ENCODE data around the gene NT5C3B.
"Not testable (repeated sequence)": the region's sequence is repeated elsewhere in the genome, so short reads cannot be mapped to it uniquely, and the experiment has no call there.

NT5C3B gene

GRCh38 chr17:41839448-41839847 is 3.4 kb upstream of the NT5C3B start:
- not testable (repeated sequence) for DNase-seq (ENCODE audit: low read depth)

GRCh38 chr17:41837761-41838538 is 1.9 kb upstream of the NT5C3B start, which contains the start of gene KLHL10:
TSS of gene KLHL10 (plus strand) at chr17:41837825. CDS start at chr17:41837933, 108 bp downstream.
- DNase-seq (ENCODE audit: low read depth), result no peak

GRCh38 chr17:41836550-41837196 is 641 bp upstream of the NT5C3B start:
- no peak for DNase-seq (ENCODE audit: low read depth)

DNA sequence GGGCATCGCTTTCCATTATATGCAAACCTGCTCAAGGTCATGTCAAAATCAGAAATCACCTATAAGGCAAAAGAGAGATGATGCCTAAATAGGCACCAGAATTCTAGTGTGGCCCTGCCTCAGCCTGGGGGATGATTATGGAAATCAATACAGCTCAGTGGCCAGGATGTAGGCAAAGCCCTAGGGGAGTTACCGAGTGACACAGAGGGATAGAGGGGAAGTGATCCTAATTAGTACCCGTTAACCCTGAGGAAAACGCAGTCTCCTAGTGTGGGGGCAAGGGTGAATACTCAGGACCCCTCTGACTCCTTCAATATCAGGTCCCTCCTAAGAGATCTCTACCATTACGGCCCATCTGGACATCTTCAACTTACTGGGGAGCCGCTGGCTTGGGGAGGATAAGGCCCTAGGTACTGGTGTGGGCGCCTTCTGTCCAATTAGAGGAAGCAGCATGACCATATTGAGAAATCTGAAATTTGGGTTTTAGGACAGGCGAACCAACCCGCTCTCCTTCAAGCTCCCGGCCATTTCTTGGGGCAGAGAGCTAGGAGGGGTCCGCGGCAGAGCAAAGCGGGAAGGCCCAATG is 725 bp downstream of the NT5C3B start:
- no peak for DNase-seq (ENCODE audit: low read depth)

- not testable (repeated sequence) for DNase-seq (ENCODE audit: low read depth)
These were observed 6.1 kb downstream of the NT5C3B start for GRCh38 chr17:41829961-41830360.

DNA sequence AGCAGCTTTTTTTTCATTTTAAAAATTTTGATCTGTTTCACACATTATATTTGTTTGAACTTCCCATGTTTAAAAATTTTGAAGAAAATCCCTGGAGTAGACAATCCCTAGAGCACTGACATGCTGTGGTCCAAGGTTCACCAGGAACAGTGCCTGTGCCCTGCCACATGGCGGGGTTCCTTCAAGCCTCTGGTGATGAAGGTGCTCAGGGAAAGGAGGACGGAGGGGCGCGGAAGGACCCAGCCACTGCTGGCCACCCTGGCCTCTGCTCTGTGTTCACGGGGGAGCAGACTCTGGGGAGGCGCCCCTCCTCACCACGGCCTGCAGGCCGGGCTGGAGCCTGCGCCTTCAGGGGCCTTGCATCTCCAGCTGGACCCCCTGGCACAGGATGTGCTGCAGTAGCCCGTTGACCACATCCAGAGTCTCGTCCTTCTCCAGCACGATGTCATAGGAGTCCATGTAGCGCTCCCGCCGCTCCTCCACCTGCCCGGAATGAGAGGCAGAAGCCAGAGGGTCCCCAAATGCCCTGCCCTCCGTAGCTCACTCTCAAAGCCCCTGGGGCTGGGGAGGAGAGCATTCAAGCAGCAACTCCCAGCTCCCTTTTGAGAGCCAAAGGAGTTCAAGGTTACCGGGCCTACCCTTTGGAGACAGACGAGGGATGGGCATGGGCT is 10.7 kb downstream of the NT5C3B start:
- no peak for DNase-seq (ENCODE audit: low read depth)

DNA sequence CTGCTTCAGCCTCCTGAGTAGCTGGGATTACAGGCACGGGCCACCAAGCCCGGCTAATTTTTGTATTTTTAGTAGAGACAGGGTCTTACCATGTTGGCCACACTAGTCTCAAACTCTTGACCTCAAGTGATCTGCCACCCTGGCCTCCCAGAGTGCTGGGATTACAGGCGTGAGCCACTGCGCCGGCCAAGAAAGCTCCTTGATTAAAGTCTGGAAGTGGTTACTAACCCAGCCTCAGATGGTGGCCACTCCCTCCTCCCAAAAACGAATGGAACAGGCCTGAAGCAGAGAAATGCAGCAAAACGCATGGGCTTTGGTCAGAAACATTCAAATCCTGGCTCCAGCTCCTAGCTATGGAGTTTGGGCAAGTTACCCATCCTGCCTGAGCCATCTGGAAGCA is 11.9 kb downstream of the NT5C3B start:
- DNase-seq (ENCODE audit: low read depth), result no peak

DNA sequence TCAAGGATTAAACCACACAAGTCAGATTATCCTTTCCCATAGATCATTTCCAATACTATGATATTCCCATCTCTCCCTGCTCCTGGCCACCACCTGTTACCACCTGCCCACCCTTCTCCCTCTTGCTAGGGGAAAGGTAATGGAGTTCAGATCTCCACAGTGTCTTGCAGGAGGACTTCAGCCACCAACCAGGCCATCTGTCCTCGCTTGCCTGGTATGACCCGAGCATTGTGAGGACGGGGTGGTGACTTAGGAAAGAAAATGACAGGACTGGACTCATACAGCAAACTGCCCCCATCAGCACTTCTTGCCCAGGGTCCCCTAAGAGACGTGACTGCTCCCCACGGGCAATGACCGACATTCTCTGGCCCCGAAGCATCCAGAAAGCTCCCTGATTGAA is 12.5 kb downstream of the NT5C3B start:
- no peak for DNase-seq (ENCODE audit: low read depth)

GRCh38 chr17:41823141-41823524 is 12.9 kb downstream of the NT5C3B start:
- DNase-seq (ENCODE audit: low read depth), result no peak

DNA sequence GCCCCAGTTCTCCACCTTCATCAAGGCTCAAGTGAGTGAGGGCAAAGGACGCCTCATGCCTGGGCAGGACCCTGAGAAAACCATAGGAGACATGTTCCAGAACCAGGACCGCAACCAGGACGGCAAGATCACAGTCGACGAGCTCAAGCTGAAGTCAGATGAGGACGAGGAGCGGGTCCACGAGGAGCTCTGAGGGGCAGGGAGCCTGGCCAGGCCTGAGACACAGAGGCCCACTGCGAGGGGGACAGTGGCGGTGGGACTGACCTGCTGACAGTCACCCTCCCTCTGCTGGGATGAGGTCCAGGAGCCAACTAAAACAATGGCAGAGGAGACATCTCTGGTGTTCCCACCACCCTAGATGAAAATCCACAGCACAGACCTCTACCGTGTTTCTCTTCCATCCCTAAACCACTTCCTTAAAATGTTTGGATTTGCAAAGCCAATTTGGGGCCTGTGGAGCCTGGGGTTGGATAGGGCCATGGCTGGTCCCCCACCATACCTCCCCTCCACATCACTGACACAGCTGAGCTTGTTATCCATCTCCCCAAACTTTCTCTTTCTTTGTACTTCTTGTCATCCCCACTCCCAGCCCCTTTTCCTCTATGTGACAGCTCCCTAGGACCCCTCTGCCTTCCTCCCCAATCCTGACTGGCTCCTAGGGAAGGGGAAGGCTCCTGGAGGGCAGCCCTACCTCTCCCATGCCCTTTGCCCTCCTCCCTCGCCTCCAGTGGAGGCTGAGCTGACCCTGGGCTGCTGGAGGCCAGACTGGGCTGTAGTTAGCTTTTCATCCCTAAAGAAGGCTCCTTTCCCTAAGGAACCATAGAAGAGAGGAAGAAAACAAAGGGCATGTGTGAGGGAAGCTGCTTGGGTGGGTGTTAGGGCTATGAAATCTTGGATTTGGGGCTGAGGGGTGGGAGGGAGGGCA is 13.6 kb downstream of the NT5C3B start:
- DNase-seq (ENCODE audit: low read depth), result no peak

- no peak for DNase-seq (ENCODE audit: low read depth)
These were observed 14.3 kb downstream of the NT5C3B start for GRCh38 chr17:41821776-41822175.

GRCh38 chr17:41818024-41818423 is 18.0 kb downstream of the NT5C3B start:
- DNase-seq (ENCODE audit: low read depth), result no peak

- DNase-seq (ENCODE audit: low read depth), result no peak
These were observed 19.3 kb downstream of the NT5C3B start for GRCh38 chr17:41816637-41817320.

DNA sequence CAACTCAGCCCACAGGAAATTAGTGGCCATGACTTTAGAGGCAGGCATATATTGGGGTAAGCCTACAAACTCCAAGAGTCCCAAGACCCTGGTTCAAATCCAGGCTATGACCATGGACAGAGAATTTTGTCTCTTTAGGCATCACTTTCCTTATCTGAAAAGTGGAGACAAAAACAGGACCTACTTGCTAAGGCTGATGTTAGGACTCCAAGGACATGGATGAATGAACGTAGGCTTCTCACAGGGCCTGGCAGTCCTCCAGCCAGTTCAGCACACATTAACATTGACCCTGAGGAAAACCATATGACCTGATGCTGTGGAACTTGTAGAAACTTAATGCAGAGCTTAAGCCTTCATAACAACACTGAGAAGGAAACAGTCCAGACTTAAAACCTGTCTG is 21.8 kb downstream of the NT5C3B start:
- DNase-seq (ENCODE audit: low read depth), result no peak

DNA sequence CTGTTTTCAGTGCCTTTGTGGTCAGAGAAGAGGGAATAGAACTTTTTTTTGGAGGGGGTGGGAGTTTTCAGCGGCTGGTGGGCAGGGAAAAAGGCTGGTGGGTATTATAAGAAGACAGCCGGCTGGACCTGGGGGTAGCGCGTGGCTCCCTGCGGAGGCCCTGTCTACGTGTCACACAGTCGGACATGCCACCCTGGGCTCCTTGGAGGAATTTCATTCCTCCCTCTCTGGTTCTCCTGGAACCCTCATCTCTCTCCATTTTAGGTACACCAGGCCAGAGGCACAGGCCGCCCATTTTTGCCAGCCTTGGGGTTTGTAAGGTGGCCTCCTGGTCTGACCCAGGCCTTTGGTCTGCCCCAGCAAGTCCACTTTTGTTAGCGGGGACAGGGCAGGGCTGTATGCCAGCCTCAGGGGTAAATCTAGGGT is 22.3 kb downstream of the NT5C3B start:
- no peak for DNase-seq (ENCODE audit: low read depth)

DNA sequence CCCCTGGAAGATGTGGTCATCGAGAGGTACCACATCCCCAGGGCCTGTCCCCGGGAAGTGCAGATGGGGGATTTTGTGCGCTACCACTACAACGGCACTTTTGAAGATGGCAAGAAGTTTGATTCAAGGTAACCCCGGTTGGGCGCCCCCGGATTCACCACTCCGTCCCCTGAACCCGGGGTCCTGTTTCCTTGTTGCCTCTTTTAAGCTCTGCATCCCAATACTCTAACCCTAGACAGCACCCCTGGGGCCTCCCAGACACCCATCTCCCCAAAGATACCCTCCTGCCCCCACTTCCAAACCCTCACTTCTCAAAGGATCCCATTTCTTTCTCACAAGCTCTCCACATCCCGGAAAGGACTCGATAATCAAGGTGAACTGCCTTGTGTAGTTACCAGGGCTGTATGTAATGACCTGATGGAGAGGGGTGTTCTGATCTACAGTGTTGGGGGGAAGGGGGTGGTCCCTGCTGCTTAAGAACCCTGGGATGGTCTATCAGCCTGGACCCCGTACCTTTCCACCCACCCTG is 22.8 kb downstream of the NT5C3B start:
- no peak for DNase-seq (ENCODE audit: low read depth)

DNA sequence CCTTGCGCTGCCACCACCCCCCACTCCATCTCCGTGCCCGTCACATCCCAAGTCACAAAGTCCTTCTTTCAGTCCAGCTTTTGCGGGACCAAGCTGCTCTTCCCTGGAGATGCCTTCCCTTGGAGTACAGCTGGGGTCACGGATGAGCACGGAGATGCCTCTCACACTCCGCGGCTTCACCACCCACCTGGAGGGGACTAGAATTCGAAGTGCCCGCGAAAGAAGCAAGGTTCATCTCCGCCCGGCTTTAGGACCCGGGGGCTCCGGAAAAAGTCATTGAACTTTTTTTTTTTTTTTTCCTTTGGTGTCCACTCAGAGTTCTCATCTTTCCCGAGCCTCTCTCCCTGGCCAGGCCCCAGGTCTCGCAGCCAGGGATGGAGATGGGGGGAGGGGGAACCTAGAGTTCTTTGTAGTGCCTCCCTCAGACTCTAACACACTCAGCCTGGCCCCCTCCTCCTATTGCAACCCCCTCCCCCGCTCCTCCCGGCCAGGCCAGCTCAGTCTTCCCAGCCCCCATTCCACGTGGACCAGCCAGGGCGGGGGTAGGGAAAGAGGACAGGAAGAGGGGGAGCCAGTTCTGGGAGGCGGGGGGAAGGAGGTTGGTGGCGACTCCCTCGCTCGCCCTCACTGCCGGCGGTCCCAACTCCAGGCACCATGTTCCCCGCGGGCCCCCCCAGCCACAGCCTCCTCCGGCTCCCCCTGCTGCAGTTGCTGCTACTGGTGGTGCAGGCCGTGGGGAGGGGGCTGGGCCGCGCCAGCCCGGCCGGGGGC is 23.5 kb downstream of the NT5C3B start, which contains the start of gene FKBP10:
Gene FKBP10, plus strand, starts transcription at position 624 of the 771 bp plus-strand sequence. Its CDS starts 31 bp downstream, at position 655.
- peak; percentile 17 for DNase-seq (ENCODE audit: low read depth)

- peak; percentile 42 for DNase-seq (ENCODE audit: low read depth)
These were observed 24.3 kb downstream of the NT5C3B start, which contains the start of gene P3H4 for GRCh38 chr17:41811549-41812380. TSS of gene P3H4 (minus strand) at chr17:41811949. CDS start at chr17:41811915, 34 bp downstream.

Measured in stimulated activated CD8-positive, alpha-beta memory T cell treated with anti-CD3 and anti-CD28 coated beads, Interleukin-12 subunit alpha, Interleukin-12 subunit beta, amount 100 ng/mL, for 1 hour (primary cell).